HG03159 (cell line): ENCODE measurements around the gene GRHL3.

Experiments used
- ATAC-seq: cut with Tn5 transposase; IDR thresholded peaks from one replicate; pipeline ENCODE4 v1.9.1; 2021; ENCODE audit warnings: mild to moderate bottlenecking, moderate library complexity; ENCODE audit not compliant: unreplicated experiment

GRHL3 gene

DNA sequence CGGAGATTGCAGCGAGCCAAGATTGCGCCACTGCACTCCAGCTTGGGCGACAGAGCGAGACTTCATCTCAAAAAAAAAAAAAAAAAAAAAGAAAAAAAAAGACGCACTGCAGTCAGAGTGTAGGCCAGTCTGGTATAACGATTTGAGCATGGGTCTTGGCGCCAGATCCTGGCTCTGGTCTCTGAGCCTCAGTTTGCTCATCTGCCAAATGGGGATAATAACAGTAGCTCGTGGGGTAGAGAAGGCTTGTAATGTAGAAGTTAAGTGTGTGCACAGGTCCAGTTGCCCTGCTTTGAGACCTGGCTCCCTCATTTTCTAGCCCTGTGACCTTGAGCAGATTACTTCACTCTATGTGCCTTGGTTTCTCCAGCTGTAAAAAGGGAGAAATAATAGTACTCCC, 26.3 kb upstream of the GRHL3 start:
- ATAC-seq: no peak

DNA sequence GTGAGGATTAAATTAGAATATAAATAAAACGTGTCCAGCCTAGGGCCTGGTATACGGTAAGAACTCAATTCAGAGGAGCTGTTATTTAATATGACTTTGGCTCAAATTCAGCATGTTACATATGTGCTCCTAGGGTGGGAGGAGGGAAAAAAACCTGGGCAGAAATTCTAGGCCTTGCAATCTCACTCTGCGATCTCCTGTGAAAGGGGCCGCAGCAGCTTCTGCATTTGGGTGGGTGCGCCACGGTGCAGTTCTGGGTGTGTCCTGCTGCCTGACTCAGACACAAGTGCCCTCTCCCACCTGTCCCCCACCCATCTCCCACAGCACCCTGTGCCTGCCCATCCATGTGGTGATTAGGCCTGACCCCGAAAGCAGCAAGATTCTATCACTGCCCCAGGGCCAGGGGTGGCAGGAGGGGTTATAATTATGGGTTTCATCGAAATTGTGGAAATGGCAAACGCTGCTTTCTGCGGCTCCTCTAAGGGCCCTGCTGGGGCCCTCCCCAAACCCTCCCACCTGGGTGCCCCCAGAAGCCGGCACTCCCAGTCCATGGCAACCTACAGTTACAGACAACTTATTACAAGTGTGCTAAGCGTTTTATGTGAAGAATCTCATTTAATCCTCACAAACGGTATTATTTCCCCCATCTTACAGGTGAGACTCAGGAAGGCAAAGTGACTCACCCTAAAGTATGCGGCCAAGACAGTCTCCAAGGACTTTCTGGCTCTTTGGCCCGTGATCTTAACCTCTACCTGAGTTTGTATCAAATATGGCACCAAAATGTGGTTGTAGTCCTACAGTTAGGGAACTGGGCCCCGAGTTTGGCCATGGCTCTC, 25.5 kb upstream of the GRHL3 start:
- no peak for ATAC-seq

DNA sequence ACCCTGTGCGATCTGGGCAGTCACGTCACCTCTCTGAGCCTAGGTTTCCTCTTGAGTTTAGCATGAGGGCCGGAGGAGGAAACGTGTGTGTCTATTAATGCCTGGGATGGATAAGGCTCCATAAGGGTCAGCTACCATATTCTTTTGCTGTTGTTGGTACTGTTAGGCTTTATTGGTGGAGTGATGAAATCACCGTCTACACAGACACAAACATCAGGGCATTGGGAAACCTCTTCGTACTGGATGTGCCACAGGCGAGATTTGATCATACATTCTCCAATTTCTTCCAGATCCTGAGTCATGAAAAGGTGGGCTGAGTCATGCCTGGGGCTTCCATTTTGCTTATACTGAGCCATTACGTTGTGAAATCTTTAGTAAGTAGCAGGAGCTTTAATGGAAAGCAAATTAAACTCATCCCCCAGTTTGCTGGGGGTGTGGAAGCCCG, 24.9 kb upstream of the GRHL3 start:
- ATAC-seq: no peak

DNA sequence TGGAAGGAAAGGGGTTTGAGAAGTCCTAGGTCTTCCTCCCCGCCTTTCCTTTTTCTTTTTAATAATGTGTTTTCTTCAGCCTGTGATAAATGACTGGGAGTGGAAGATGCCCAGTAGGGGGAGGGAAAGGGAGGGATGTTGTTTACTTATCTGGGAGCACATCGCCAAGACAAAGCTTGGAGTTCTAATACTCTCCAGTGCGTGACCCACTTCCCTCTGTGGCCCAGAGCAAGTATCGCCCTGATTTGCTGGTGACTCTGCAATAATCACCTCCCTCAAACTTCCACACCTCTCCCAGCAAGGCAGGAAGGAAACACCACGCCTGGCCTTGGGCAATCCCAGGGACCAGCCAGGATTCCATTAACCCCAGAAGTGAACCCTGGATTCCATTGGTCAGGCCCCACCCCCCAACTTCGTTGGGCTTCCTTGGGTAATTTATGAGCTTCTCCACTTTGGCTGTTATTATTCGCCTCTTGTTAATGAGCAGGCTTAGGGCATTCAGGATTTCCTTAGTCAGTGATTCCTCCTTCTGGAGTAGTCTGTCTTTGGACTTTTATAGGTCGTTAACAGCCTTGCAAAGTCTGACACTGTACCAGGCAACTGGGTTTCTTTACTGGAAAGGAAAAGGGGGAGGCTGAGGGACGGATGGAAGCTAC, 24.3 kb upstream of the GRHL3 start:
- no peak for ATAC-seq

DNA sequence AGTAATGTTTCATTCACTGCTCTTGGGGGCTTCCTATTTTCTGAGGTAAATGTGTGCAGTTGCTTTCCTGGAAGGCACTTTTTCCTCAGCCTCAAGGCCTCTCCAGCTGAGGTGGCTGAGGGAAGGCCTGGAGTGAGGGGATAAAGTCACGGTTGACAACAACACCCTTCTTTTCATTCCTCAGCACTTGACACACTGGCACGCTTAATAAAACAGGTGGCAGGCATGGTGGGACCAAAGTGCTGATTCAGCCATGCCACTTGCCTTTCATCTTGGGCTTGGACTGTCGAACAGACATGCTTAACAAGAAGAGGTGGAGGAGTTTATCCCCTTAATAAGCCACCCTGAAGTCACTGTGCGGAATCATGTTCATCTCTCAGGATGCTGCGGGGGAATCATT, 23.6 kb upstream of the GRHL3 start:
- no peak for ATAC-seq

DNA sequence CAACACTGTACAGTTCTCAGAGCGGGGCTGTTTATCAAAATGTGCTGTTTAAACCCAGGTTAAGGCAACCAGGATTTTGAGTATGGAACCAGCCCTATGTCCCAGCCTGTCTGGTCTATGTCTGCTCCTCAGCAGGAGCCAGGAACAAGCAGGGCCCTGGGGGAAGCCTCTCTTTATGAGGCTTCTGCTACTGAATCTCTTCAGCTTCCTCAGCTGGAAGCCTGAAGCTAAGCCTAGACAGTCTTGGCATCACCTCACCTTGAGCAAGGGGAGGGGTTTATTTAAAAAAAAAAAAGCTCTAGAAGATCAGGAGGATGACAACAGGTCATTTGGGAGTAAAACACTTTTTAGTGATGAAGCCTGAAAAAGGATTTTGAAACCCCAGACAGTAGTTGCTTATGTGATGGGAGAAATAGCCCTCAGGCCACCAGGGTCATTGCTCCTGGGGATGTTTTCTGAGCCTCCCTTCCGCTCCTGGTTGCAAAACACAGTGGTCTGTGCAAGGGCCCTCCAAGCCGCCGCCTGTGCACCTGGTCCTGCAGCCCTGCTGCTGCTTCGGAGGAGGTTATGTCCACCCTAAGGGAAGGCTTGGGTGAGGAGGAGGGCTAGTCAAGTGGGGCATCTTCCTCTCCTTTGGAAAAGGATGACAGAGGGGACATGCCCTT, 21.8 kb upstream of the GRHL3 start:
- ATAC-seq: no peak

DNA sequence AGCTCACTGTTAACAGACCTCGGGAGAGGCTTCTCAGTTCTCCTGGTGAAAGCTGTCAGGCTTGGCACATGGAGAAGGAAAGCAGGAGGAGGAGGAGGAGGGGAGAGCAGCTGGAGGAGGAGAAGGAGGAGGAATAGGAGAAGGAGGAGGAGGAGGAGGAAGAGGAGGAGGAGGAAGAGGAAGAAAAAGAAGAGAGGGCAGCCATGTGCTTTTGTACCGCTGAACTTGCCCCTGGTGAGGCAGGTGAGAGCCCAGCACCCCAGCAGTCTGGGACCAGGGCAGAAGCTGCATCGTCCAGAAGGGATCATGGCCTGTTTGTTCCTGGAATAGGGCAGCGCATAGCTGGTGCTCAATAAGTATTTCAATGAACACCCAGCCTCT, 21.3 kb upstream of the GRHL3 start:
- no peak for ATAC-seq

DNA sequence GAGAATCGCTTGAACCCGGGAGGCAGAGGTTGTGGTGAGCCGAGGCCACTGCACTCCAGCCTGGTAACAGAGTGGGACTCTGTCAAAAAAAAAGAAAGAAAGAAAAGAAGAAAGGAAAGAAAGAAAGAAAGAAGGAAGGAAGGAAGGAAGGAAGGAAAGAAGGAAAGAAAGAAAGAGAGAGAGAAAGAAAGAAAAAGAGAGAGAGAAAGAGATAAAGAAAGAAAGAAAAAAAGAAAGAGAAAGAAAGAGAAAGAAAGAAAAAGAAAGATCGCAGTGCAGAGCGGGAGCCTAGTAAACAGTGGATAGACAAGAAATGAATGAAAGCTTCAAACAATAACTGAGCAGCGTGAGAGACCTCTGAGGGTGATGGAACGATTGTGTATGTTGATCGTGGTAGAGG, 20.6 kb upstream of the GRHL3 start:
- no peak for ATAC-seq

DNA sequence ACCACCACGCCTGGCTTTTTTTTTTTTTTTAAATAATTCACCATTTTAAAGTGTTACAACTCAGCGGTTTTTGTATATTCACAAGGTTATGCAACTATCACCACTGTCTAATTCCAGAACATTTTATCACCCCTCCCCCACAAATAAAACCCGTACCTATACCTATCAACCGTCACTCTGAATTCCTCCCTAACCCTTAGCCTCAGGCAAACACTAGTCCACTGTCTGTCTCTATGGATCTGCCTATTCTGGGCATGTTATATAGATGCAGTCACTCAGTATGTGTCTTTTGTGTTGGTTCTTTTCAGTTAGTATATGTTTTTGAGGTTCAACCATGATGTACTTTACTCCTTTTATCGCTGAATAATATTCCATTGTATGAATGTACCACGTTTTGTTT, 19.3 kb upstream of the GRHL3 start:
- ATAC-seq: no peak

DNA sequence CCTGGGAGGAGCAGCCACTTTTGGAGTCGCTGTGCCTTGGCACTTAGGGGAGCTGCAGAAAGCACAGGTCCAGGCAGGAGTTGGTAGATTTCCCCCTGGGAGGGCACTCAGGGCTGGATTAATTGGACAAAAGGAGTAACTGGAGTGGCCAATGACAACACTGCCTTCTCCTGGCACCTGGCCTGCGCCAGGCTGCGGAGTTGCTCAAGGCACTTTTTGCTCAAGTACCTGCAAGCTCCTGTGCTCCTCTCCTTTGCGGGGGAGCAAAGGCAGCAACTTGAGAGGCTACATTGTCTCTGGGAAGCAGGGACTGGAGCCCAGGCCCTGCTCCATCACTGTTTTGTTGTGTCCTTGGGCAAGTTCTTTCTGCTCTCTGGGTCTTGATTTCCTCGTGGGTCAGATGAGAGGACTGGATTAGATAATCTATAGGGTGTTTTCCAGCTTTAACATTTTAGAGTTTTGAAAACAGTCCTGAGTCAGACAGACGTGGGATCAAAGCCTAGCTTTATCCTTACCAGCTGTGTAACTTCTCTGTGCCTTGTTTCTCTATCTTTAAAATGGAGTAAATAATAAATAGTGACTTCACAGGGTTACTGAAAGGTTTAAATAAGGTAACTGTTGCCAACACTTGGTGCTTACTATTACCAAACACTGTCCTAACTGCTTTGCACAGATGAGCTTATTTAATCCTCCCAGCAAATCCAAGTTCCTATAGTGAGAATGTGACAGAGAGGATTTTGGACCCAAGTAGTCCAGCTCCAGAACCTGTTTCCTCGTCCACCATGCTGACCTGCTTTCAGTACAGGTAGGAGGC, 18.0 kb upstream of the GRHL3 start:
- ATAC-seq: no peak

DNA sequence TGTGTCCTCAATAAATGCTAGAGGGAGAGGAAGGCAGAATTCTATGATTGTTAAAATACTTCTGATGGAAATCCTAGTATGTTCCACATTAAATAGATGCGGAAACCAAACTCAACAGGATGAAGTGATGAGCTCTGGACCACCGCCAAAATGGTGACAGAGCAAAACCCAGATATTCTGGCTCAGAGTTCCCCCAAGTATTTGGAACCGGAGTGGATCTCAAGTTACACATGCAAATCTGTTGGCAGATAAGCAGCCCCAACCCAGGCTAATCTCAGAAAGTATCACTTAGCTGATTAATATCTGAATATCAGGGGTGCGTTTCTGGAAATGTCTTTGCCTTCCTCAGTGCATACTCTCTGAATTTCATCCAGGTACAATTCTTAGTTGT, 17.4 kb upstream of the GRHL3 start:
- ATAC-seq: no peak

DNA sequence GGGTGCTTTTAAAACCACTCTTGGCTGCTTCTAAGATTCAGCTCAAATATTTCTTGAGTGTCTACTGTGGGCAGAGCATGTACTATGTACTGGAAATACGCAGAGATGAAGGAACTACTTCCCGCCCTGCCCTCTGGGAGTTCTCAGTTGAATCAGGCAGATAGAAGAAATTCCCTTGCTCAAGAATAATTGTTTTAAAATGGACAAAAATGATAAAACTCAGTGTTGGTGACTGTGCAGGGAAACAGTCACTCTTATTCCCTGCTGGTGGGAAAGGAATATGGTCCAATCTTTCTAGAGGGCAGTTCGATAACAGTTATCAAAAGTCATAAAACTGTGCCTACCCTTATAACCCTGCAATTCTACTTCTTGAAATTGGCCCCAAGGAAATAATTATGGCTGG, 16.9 kb upstream of the GRHL3 start:
- no peak for ATAC-seq

DNA sequence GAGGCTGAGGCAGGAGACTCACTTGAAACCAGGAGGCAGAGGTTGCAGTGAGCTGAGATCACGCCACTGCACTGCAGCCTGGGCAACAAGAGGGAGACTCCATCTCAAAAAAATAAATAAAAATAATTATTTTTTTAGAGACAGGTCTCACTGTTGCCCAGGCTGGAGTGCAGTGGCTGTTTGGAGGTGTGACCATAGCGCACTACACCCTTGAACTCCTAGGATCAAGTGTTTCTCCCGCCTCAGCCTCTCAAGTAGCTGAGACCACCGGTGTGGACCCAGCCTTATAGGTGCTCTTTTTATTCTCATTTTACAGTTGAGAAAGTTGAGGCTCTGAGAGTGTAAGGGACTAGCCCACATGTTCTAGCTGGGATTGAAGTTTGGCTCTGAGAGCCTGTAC, 15.6 kb upstream of the GRHL3 start:
- no peak for ATAC-seq

DNA sequence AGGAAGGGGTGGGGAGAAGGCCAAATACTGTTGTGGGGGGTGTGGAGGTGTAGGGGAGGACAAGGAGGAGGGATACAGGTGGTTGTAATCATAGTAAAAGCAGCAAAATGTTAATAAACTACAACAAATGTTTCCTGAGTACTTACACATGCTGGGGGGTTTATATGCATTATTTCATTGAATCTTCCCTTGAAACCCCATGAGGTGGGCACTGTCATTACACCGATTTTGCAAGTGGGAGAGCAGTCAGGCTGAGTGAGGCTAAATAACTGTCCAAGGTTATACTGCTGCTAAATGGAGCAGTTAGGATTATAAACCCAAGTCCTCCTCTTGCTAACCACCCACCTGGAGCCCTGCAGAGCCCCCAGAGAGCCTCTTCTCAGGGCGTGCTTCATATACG, 14.4 kb upstream of the GRHL3 start:
- ATAC-seq: no peak

DNA sequence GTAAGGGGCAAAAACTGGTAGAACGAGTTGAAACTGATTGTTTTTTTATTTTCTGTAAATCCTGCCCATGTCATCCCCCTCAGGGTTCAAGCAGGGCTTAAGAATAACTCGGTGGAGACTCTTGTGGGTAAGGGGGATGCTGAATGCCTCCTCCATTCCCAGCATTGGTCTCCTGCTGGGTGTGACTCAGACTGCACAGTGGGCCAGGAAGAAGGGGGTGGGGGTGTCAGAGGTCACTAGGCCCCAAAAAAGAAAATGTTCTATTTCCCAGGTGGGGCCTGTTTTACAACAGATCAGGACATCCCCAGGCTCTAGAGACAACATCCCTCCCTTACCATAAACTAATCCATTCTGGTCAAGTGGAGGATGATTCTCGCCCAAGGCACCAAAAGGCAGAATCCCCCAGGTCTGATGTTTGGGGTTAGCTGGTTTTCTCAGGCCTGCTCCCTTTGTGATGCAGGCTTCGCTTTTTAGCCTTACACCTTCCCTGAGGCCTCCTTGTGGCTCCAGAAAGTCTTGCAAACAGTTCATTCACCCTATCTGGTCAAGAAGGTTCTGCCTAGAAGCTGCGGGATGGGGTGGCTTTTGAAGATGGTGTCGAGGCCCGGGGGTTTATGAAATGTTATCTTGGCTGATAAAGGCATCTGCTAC, 10.7 kb upstream of the GRHL3 start:
- ATAC-seq: no peak

DNA sequence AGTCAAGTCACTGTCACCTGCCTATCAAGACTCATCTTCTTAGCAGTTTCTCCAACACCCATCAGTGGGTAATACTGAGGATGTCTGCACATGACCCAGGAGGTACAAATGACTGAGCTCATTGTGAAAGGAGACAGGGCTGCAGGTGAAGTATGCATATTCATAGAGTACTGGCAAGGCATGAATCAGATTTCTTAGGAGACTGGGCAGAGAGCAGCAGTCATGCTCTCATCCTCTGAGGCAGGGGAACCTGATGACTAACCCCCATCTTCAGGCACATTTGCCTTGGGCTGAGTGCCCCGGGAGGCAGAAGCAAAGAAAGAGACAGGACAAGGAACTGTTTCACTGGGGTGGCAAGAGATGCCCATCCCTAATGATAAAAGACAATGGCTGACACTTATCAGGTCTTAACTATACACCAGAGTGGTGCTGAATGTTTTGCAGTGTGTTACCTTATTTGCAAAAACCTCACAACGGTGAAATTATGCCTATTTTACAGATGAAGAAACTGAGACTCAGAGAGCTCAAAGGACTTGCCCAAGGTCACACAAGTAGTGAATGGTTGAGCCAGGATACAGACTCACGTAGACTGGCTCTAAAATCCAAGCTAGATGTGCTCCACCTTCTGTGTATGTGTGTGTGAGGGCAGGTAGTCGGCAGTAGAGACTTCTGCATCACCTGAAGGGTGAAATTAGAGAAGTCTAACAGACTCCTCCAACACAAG, 9.2 kb upstream of the GRHL3 start:
- no peak for ATAC-seq

DNA sequence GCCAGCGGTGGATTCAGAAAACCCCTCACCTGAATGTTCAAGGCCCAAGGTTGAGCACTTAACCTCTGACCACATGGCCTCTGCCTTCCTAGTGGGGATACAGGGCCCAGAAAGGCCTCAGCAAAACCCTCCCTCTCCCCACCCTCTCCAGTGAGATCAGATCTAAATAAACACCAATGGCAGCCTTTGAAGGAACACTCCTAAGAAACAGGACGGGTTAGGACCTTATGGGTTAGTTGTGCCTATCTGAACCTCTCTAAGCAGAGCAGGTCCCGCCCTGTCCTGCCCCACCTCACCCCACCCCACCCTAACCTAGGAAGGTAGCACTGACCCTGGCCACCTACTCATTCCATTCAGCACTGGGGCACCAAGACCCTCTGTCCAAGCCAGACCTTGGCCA, 7.9 kb upstream of the GRHL3 start:
- ATAC-seq: no peak

DNA sequence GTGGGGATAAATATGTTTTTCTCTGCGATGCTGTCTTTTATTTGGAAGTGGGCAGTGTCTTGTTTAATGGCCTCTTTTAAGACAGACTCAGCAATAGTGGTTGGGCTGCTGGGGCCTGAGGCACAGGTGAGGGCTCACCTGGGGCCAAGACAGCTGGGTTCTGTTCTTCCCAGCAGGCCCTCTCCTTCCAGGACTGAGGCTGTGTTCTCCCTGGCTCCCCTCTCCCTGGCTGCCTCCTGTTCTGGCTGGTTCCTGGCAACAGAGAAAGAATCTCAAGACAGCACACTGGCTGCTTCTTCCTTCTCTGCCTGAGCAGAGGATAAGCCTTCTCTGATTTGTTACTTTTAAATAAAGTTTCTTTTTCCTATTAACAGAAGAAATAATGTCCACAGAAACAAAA, 7.4 kb upstream of the GRHL3 start:
- no peak for ATAC-seq

DNA sequence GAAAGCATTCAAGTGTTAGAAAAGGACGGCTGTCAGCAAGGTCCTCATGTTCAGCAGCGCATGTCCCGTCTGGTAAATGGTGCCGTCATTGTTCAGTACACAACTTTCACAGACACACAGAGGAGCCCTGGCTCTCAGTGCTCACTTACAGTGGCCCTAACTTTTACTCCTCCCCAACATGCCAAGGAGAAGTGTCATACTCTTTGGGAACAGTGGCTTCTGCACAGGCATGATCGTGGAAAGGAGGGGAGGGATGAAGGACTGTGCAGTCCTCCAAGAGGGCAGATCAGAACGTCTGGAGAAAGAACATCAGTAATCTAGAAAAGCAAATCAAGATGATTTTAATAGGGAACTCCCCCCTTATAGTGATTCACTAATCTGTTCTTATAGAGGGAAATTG, 3.8 kb upstream of the GRHL3 start:
- ATAC-seq: no peak

DNA sequence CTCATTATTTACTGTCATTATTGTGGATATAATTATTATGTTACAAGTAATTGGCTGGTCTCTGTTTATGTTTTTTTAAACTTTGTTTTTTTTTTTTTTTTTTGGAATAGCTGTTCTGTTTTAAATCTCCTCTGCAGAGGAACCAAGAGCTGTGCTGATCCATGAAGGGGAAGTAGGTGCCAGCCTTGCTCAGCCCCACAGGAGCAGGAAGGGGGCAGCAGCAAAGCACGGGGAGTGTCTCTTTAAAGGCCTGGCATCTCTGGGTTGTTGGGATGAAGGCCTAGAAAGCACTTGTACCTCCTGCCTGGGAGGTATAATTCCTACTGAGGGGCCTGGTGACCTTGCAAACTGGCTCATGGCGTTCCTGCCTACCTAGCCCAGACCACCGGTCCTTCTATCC, 2.5 kb upstream of the GRHL3 start:
- no peak for ATAC-seq
